GM12872 (cell line): ENCODE results near the gene CDC14B.

Source experiments
- TF ChIP-seq, protein P1 (sequence below): IDR thresholded peaks from 3 replicates; pipeline ENCODE4 v1.5.1; 2011; ENCODE audit warnings: low read depth, mild to moderate bottlenecking, low read length, moderate library complexity; ENCODE audit not compliant: insufficient read depth

Gene CDC14B

GRCh38 chr9:96493757-96494156 lies 125.9 kb downstream of the CDC14B start:
- TF ChIP-seq, protein P1, sequence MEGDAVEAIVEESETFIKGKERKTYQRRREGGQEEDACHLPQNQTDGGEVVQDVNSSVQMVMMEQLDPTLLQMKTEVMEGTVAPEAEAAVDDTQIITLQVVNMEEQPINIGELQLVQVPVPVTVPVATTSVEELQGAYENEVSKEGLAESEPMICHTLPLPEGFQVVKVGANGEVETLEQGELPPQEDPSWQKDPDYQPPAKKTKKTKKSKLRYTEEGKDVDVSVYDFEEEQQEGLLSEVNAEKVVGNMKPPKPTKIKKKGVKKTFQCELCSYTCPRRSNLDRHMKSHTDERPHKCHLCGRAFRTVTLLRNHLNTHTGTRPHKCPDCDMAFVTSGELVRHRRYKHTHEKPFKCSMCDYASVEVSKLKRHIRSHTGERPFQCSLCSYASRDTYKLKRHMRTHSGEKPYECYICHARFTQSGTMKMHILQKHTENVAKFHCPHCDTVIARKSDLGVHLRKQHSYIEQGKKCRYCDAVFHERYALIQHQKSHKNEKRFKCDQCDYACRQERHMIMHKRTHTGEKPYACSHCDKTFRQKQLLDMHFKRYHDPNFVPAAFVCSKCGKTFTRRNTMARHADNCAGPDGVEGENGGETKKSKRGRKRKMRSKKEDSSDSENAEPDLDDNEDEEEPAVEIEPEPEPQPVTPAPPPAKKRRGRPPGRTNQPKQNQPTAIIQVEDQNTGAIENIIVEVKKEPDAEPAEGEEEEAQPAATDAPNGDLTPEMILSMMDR: no peak

GRCh38 chr9:96492993-96493531 lies 126.6 kb downstream of the CDC14B start:
- TF ChIP-seq, protein P1: no peak

DNA sequence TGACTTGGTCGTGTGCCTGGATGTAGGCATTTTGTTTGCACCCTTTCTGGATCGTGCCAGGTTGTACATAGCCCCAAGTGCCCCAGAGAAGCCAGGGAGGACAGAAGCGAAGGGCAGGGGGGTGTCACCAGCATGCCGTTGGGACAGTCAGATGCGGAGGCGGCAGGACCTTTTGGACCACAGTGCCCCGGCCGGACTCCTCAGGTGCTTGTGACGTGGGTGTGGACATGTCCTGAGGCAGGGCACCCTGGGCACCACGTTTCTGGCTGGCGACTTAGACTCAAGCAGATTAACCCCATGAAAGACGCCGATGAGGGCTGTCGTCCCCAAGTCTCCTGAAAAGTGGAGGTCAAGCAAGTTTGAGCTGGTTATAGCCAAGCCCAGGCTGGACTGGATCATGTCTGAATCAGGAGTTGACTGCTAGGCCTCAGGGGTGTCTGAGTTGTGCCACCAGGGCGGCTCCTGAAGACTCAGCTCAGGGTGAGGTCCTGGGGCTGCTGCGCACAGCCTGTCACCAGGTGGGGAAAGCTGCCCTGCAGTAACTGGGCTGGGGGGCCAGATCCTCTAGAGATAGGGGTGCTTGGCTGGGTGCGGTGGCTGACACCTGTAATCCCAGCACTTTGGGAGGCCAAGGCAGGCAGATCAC lies 127.6 kb downstream of the CDC14B start:
- TF ChIP-seq, protein P1: no peak

- TF ChIP-seq, protein P1: no peak
Measured at GRCh38 chr9:96491079-96491879, 128.4 kb downstream of the CDC14B start.

DNA sequence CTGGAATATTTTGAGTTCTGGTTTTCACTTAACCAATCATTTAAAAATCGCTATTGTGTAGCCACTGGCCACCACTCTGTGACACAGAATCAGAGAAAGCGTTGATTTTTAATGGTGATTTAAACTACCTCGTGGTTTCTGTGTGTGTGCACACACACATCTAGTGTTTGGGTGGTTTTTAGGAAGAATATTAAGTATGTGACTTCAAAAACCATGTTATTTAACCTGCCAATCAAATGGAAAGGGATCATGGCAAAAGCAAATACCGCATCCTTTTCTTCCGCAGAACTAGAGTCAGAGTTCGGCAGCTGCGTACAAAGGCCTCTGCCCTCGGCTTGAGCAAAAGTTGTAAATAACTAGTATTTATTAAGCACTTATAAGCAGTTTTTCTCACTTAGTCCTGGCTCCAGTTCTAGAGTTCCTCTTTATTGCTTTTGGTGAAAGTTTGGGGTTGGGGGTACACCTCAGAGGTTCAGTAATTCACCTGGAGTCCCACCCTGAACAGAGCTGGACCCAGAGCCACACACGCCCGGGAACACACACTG lies 129.0 kb downstream of the CDC14B start:
- TF ChIP-seq, protein P1: no peak

GRCh38 chr9:96489482-96489979 lies 130.1 kb downstream of the CDC14B start:
- TF ChIP-seq, protein P1: no peak

GRCh38 chr9:96487949-96488348 lies 131.7 kb downstream of the CDC14B start:
- TF ChIP-seq, protein P1: no peak
